Smooth muscle cell (in vitro differentiated cells): ENCODE measurements around the gene MLLT3. TPM values are rescaled to one million over a fixed set of nuclear protein-coding genes. Genes with fewer than 3 reads are reported as not detected.
A peak's percentile ranks its signal among the peaks of the same experiment; 100 is the strongest.

ENCODE experiments used
- DNase-seq: peaks from one replicate; lab custom pipeline; 2025; ENCODE audit not compliant: unreplicated experiment; lab: John Stamatoyannopoulos, UW
- H2AFZ ChIP-seq: fragments of 200-600 bp; sonication (generic); 2 replicates; pipeline ENCODE4 v1.6.0; 2016; ENCODE audit warnings: antibody characterized with exemption, low read depth, mild to moderate bottlenecking
- H3F3A ChIP-seq: fragments of 200-600 bp; sonication (generic); 2 replicates; pipeline ENCODE4 v1.6.0; 2017; ENCODE audit warnings: antibody characterized with exemption, low read depth
- H3K27ac ChIP-seq: fragments of 200-600 bp; sonication (generic); 2 replicates; pipeline ENCODE4 v1.5.1; 2016; ENCODE audit warnings: low read depth, mild to moderate bottlenecking
- H3K27me3 ChIP-seq: fragments of 200-600 bp; sonication (generic); 2 replicates; pipeline ENCODE4 v1.6.1; 2016; ENCODE audit warnings: low read depth, mild to moderate bottlenecking
- H3K36me3 ChIP-seq: fragments of 200-600 bp; sonication (generic); 2 replicates; pipeline ENCODE4 v1.5.1; 2016; ENCODE audit warnings: low read depth
- H3K4me1 ChIP-seq: fragments of 200-600 bp; sonication (generic); 2 replicates; pipeline ENCODE4 v1.5.1; 2016; ENCODE audit warnings: low read depth
- H3K4me2 ChIP-seq: fragments of 200-600 bp; sonication (generic); 2 replicates; pipeline ENCODE4 v1.6.0; 2016; ENCODE audit warnings: mild to moderate bottlenecking
- H3K4me3 ChIP-seq: fragments of 200-600 bp; sonication (generic); 2 replicates; pipeline ENCODE4 v1.5.1; 2016; ENCODE audit warnings: mild to moderate bottlenecking
- H3K79me2 ChIP-seq: fragments of 200-600 bp; sonication (generic); 2 replicates; pipeline ENCODE4 v1.6.0; 2016; ENCODE audit warnings: low read depth, mild to moderate bottlenecking
- H3K9ac ChIP-seq: fragments of 200-600 bp; sonication (generic); 2 replicates; pipeline ENCODE4 v1.6.0; 2016; ENCODE audit warnings: low read depth
- H3K9me3 ChIP-seq: fragments of 200-600 bp; sonication (generic); replicated peaks from 2 replicates; pipeline ENCODE4 v1.5.1; 2016; ENCODE audit warnings: low read depth
- H4K20me1 ChIP-seq: fragments of 200-600 bp; sonication (generic); 2 replicates; pipeline ENCODE4 v1.6.0; 2016; ENCODE audit warnings: low read depth
- WGBS: methylation state at CpG from one replicate; pipeline ENCODE4 v1.1.7; 2016; ENCODE audit warnings: low lambda C conversion rate; 5-methylcytosine and 5-hydroxymethylcytosine counted together
- polyA plus RNA-seq: library from polyadenylated mRNA; unstranded; fragments of >200 nt; fragmentation: Nextera tagmentation; extraction: Ambion mirVana; gene quantifications from 2 replicates; pipeline ENCODE4 v1.2.1, GENCODE V29; 2016
- total RNA-seq: library from RNA; depleted of rRNA; stranded (reverse); fragments of >200 nt; gene quantifications from 2 replicates; pipeline ENCODE4 v1.2.3, GENCODE V29; 2014
- TF ChIP-seq, protein P1 (sequence below): fragments of 200-600 bp; sonication (generic); IDR thresholded peaks from 2 replicates; pipeline ENCODE4 v1.5.1; 2017; ENCODE audit warnings: borderline replicate concordance, mild to moderate bottlenecking, antibody characterized with exemption; ENCODE audit not compliant: insufficient read depth, poor library complexity, severe bottlenecking

The MLLT3 gene
- total and polyA plus RNA-seq, 2 experiments from 2014 or later: 21.9 to 29.9 TPM

DNA sequence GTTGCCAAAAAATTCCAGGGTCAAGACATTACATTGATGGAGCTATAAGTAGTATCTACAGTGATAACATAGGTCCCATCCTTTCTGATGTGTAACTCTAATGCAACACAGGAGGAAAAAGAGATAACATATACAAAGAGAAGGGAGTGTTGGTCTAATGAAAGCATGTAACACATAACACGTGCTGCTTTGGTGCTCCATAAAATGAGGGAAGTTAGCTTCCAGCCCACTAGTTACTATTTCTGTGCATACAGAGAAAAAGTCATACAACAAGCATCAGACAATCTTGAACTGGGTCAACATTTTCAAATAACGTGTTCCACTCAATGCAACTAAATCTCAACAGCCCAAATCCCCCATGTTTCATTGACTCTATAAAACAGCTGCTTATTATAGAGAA, 11.7 kb downstream of the MLLT3 start:
- WGBS: 31% methylated on average over 2 of the region's 2 CpGs
- TF ChIP-seq, protein P1, sequence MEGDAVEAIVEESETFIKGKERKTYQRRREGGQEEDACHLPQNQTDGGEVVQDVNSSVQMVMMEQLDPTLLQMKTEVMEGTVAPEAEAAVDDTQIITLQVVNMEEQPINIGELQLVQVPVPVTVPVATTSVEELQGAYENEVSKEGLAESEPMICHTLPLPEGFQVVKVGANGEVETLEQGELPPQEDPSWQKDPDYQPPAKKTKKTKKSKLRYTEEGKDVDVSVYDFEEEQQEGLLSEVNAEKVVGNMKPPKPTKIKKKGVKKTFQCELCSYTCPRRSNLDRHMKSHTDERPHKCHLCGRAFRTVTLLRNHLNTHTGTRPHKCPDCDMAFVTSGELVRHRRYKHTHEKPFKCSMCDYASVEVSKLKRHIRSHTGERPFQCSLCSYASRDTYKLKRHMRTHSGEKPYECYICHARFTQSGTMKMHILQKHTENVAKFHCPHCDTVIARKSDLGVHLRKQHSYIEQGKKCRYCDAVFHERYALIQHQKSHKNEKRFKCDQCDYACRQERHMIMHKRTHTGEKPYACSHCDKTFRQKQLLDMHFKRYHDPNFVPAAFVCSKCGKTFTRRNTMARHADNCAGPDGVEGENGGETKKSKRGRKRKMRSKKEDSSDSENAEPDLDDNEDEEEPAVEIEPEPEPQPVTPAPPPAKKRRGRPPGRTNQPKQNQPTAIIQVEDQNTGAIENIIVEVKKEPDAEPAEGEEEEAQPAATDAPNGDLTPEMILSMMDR: no peak
- Histone ChIP-seq H3F3A (peaks cover 4% of the 10 kb centered on the region), H3K4me1 (peaks cover 43% of the 10 kb centered on the region), H3K36me3 (no peaks in the 10 kb centered on the region), H3K4me3 (no peak overlapping the region), H3K27me3 (no peaks in the 10 kb centered on the region), H3K27ac (peak overlapping the region; percentile 85), H3K9me3 (no peaks in the 10 kb centered on the region), H4K20me1 (peaks cover 38% of the 10 kb centered on the region), H3K79me2 (peaks cover 90% of the 10 kb centered on the region), H3K4me2 (peak overlapping the region; percentile 68), H2AFZ (no peak overlapping the region), H3K9ac (no peak overlapping the region)
- no peak for DNase-seq

DNA sequence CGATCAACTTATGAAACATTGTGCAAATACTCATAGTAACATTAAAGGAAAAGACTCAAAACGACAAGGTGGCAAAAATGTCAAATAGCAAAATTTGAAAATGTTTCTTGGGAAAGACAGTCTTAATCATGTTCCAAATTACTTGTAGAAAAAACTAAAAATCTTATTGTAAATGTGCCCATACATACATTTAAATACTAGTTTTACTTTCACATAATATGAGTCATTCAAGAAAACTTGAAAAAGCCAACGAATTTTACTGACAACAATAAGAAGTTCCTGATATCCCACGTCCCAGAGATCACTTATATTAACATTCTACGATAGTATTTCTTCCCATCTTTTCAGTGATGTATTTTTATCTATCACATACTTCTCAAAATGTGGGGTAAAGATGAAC, 13.7 kb downstream of the MLLT3 start:
- H3K4me2 ChIP-seq: no peak overlapping the region
- 74% methylated on average over 5 of the region's 5 CpGs for WGBS
- H3F3A ChIP-seq: peaks cover 4% of the 10 kb centered on the region
- no peak overlapping the region for H2AFZ ChIP-seq
- H3K27ac ChIP-seq: peak overlapping the region; percentile 6
- H3K9ac ChIP-seq: no peak overlapping the region
- H3K4me3 ChIP-seq: no peak overlapping the region
- H3K4me1 ChIP-seq: peaks cover 62% of the 10 kb centered on the region
- no peaks in the 10 kb centered on the region for H3K27me3 ChIP-seq
- H4K20me1 ChIP-seq: peaks cover 49% of the 10 kb centered on the region
- H3K79me2 ChIP-seq: peaks cover 90% of the 10 kb centered on the region
- no peaks in the 10 kb centered on the region for H3K36me3 ChIP-seq
- no peak for DNase-seq
- TF ChIP-seq, protein P1: no peak
- H3K9me3 ChIP-seq: no peaks in the 10 kb centered on the region

DNA sequence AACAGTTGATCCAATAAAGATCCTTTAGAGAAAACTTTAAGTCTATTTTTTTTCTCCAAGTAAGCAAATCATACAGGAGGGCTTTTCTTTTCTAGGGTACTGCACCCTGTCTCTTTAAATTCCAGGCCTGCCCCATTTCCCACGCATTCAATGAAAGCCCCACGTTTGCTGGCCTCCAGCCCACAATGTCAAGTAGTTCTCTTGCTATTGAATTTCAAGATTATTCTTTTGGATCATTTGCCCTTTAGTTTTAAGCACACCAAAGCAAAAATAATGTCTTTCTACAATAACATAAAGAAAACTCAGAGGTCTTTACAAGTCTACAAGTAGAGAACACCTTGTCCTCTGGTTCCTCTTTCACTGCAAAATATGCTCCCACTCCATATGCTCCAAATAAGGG, 15.6 kb downstream of the MLLT3 start:
- no peaks in the 10 kb centered on the region for H3K27me3 ChIP-seq
- 27% methylated on average over 2 of the region's 2 CpGs for WGBS
- DNase-seq: no peak
- TF ChIP-seq, protein P1: no peak
- H3K9me3 ChIP-seq: no peaks in the 10 kb centered on the region
- no peak overlapping the region for H3K27ac ChIP-seq
- H3K9ac ChIP-seq: no peak overlapping the region
- no peaks in the 10 kb centered on the region for H3K36me3 ChIP-seq
- H3K4me1 ChIP-seq: peaks cover 69% of the 10 kb centered on the region
- H2AFZ ChIP-seq: no peak overlapping the region
- peaks cover 100% of the 10 kb centered on the region for H3K79me2 ChIP-seq
- peaks cover 35% of the 10 kb centered on the region for H4K20me1 ChIP-seq
- H3K4me2 ChIP-seq: peak overlapping the region; percentile 88
- no peak overlapping the region for H3K4me3 ChIP-seq
- H3F3A ChIP-seq: no peaks in the 10 kb centered on the region

DNA sequence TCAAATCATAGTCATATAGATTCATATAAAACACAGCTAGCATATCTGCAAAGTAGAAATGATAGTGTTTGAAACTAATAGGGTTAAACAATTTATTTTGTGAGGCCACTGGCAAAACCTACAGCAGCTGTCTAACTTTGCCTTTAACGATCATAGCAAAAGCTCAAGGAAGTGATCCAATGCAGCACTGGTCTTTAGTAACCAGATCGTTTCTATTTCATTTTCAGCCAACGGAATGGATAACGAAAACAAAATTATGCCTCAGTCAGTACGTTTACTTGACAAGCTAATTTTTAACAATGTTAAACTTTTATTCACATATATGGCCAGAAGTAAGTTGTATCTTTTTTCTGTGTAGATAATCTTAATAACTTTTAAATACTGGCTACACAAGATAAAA, 17.7 kb downstream of the MLLT3 start:
- Histone ChIP-seq H4K20me1 (peaks cover 22% of the 10 kb centered on the region), H2AFZ (peak overlapping the region; percentile 80), H3K36me3 (no peaks in the 10 kb centered on the region), H3F3A (no peaks in the 10 kb centered on the region), H3K9ac (peak overlapping the region; percentile 31), H3K4me1 (peaks cover 59% of the 10 kb centered on the region), H3K4me2 (peak overlapping the region; percentile 88), H3K9me3 (no peaks in the 10 kb centered on the region), H3K27ac (peak overlapping the region; percentile 79), H3K27me3 (no peaks in the 10 kb centered on the region), H3K4me3 (peak overlapping the region; percentile 45), H3K79me2 (peaks cover 100% of the 10 kb centered on the region)
- TF ChIP-seq, protein P1: no peak
- DNase-seq: no peak
- WGBS: 27% methylated on average over 5 of the region's 5 CpGs
